Esophagus squamous epithelium (tissue), 4 donors: ENCODE data around the gene CDKAL1.

ENCODE experiments used
- CTCF ChIP-seq, 6 experiments: fragments of 450-650 bp in 4 of 6; fragments of 200-600 bp in 2 of 6; sonication (generic) in 2 of 6; IDR thresholded peaks; one replicate each; pipeline ENCODE4 v1.5.1; 2016 to 2019; ENCODE audit warnings: antibody characterized with exemption in 6 of 6, mild to moderate bottlenecking in 4 of 6, moderate library complexity in 4 of 6
- POLR2A ChIP-seq, 4 donors: fragments of 450-650 bp; IDR thresholded peaks; one replicate each; pipeline ENCODE4 v1.6.1; 2017; ENCODE audit warnings: antibody characterized with exemption in 4 of 4, mild to moderate bottlenecking in 4 of 4, moderate library complexity in 3 of 4

GRCh38 chr6:21085211-21085610, 551.0 kb downstream of the CDKAL1 start:
- no peak for TF ChIP-seq CTCF (IDR thresholded peaks at IDR 0.05)
- no peak for TF ChIP-seq POLR2A (IDR thresholded peaks at IDR 0.05)
